Pons (tissue), 1 donor: ENCODE results near the gene KDM4D.
"Not testable (repeated sequence)": the region's sequence is repeated elsewhere in the genome, so short reads cannot be mapped to it uniquely, and the experiment has no call there.

Experiments used
- DNase-seq: peaks from one replicate; pipeline ENCODE4 v3.0.0-alpha.2; 2016; ENCODE audit warnings: low spot score

Gene KDM4D

DNA sequence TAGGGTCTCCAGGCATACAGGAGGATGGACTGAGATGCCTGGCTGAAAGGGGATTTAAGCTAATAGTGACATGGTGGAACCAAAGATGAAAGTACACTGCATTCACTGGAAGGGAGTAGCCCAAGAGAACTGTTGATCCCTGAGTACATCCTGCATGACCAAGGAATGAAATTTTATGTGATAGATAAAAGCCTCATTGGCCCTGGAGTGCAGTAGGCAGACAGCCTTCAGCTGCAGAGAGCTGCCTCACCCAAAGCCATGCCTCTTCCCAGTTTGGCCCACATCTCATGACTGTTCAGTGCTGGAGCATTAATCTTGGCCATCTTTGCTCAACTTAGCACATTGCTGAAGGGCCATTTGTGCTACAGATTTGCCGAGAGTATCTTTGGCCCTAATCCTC lies 59.5 kb downstream of the KDM4D start:
- DNase-seq = no peak

DNA sequence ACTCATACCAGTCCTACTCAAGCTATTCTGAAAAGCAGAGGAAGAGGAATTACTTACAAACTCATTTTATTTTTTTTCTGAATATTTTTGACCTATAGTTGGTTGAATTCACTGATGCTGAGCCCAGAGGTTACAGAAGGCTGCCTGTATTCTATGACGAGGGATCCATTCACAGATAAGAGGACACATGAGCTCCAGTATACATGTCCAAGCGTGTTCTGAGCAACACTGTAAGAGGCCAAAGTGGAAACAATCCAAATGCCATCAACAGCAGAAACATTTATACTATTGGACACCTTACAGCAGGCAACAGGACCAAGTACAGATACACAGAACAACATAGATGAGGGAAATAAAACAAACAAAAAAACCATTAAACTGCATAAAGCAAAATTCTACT lies 61.8 kb downstream of the KDM4D start:
- DNase-seq = no peak

DNA sequence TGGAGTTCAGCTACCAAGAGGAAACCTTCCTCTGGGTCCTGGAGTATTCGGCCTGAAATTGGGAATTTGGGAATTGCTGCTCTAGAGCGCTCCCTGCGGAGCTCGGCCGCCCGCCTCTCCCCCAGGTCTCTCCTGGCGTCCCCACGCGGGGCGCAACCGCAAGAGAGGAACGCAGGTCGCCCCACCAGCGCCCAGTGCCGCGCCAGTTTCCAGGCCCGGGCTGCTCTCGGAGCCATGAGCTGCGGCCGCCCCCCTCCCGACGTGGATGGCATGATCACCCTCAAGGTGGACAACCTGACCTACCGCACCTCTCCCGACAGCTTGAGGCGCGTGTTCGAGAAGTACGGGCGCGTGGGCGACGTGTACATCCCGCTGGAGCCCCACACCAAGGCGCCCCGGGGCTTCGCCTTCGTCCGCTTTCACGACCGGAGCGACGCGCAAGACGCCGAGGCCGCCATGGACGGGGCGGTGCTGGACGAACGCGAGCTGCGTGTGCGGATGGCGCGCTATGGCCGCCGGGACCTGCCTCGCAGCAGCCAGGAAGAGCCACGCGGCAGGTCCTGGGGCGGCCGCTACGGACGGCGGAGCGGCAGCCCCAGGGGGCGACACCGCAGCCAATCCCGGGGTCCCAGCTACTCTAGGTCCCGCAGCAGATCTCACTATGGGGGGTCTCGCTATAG lies 64.0 kb downstream of the KDM4D start:
- not testable (repeated sequence) for DNase-seq

DNA sequence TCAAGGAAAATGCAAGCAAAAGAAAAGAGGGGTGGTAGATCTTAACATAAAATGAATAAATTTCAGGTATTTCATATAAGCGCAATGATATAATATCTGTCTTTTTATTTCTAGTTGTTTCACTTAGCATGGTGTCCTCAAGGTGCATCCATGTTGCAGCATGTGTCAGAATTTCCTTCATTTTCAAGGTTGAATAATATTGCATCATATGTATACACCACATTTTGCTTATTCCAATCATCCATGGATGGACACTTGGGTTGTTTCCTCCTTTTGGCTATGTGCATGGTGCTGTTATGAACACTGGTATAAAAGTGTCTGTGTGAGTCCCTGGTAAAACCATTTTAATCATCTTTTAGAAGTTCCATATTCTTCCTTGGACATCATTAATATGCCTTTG lies 68.7 kb downstream of the KDM4D start:
- no peak for DNase-seq

DNA sequence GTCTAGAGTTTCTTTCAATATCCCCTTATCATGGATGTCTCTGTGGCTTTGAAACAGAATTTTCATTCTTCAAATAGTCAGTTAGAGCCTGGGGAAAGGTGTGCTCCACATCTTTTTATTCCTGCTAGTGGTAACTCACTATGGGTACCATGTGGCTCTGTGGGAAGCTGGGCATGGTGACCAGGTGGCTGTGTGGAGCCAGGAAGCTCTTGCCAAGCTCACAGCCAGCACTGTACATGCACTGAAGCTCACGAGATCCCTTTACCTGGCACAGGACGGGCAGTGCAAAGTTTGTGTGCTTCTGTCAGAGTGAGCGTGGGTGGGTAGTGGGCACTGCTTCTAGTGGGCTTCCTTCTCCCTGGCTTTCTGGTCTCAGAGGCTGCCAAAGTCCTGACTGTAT lies 69.4 kb downstream of the KDM4D start:
- no peak for DNase-seq

DNA sequence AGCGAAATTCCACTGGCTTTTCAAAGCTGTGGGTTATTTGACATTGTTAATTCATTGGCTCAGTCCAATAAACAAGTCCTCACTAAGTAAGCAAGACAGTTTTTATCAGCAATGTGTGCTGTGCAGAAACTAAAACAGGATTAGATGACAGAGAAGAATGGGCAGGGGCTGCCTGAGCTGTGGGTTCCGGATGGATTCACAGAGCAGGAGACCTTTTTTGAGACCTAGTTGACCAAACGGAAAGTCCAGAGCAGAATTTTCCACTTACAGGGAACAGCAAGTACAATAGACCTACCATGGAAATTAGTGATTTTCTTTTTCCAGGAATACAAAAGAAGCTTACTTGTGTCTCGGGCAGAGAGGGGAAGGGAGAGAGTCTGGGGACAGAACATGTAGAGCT lies 70.5 kb downstream of the KDM4D start:
- no peak for DNase-seq

DNA sequence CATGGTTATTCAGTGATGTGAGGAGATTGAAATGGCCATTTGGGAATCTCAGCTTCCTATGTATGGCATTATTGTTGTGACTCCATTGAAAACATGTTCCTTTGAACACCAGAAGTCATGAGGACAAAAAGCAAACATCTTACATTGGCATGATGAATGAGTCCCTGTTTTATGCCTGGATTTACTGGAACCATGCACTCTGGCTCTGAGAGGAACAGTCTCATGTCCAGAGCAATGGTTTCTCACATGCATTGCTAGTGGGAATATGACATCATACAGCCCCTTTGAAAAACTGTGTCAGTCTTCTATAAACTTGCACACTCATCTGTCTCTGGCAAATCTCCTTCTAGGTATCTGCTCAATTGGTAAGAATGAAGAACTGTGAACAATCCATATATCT lies 72.3 kb downstream of the KDM4D start:
- no peak for DNase-seq
